HCT116 (cell line): ENCODE measurements around the gene TAF1. TPM values are rescaled to one million over a fixed set of nuclear protein-coding genes. Genes with fewer than 3 reads are reported as not detected.

Experiments used
- ATAC-seq: fragments of 200-7000 bp; cut with Tn5 transposase; 2 replicates; pipeline ENCODE4 v1.9.1; 2020; ENCODE audit warnings: mild to moderate bottlenecking, moderate library complexity
- BruUV-seq: library from RNA; stranded (reverse); fragments of 400-500 nt; replicated peaks from 2 replicates; lab custom pipeline; 2021; lab: Mats Ljungman, UMichigan
- CTCF ChIA-PET: fragments of 300-600 bp; sonication (Branson Sonifier 250); formaldehyde crosslinking; loops from one replicate; lab custom pipeline; 2021; ENCODE audit warnings: antibody characterized with exemption; lab: Charles Lee
- POLR2A ChIA-PET: fragments of 300-600, 350-600 bp; sonication (Branson Sonifier 250); formaldehyde crosslinking; loops from one replicate; lab custom pipeline; 2021; ENCODE audit warnings: antibody characterized with exemption; lab: Charles Lee
- RAD21 ChIA-PET, 2 experiments: fragments of 300-600 bp; sonication (Branson Sonifier 250); formaldehyde crosslinking; loops; one replicate each; lab custom pipeline; 2023; ENCODE audit warnings: low total read pairs in 2 of 2; ENCODE audit not compliant: uncharacterized antibody in 2 of 2, unreplicated experiment in 2 of 2, low non-redundant PET in 1 of 2; lab: Charles Lee
- DNase-seq: peaks from one replicate; pipeline ENCODE4 v3.0.0-alpha.2; 2010; ENCODE audit warnings: low read depth, low spot score
- H2AFZ ChIP-seq: fragments of 200-600 bp; shearing (Covaris generic), sonication (generic); 2 replicates; pipeline ENCODE4 v1.6.1; 2017; ENCODE audit warnings: low read depth, mixed run types, mixed read lengths, antibody characterized with exemption, low read length; ENCODE audit not compliant: poor library complexity, severe bottlenecking
- H3K27ac ChIP-seq: 2 replicates; pipeline ENCODE4 v1.5.1; 2012; ENCODE audit warnings: low read depth, low read length
- H3K27me3 ChIP-seq: fragments of 200-600 bp; sonication (generic); 2 replicates; pipeline ENCODE4 v1.6.1; 2016; ENCODE audit warnings: mixed run types, low read length, mixed read lengths; ENCODE audit not compliant: insufficient read depth
- H3K36me3 ChIP-seq, 2 experiments: fragments of 200-500 bp in 1 of 2; fragments of 200-600 bp in 1 of 2; sonication (Bioruptor generic) in 1 of 2; sonication (generic) in 1 of 2; 2 replicates each; pipeline versions ENCODE4 v1.5.1 to v1.6.1; 2014 to 2016; ENCODE audit warnings: low read length in 2 of 2, inconsistent platforms in 1 of 2, mixed read lengths in 1 of 2, mixed run types in 1 of 2; ENCODE audit not compliant: insufficient read depth in 2 of 2, control insufficient read depth in 1 of 2
- H3K4me1 ChIP-seq, 2 experiments: fragments of 200-600 bp in 1 of 2; sonication (generic) in 1 of 2; 2 replicates each; pipeline versions ENCODE4 v1.5.1 to v1.6.1; 2012 to 2017; ENCODE audit warnings: low read length in 2 of 2, inconsistent platforms in 1 of 2, mild to moderate bottlenecking in 1 of 2, mixed read lengths in 1 of 2, mixed run types in 1 of 2, moderate library complexity in 1 of 2; ENCODE audit not compliant: insufficient read depth in 2 of 2, control insufficient read depth in 1 of 2
- H3K4me2 ChIP-seq: fragments of 200-600 bp; sonication (generic); 2 replicates; pipeline ENCODE4 v1.6.1; 2017; ENCODE audit warnings: mixed run types, low read length, mixed read lengths
- H3K4me3 ChIP-seq, 2 experiments: fragments of 200-600 bp in 1 of 2; sonication (generic) in 1 of 2; replicated peaks in 1 of 2; 2 replicates each; pipeline ENCODE4 v1.5.1; 2011 to 2016; ENCODE audit warnings: low read length in 2 of 2, control low read depth in 1 of 2, low read depth in 1 of 2, mild to moderate bottlenecking in 1 of 2, mixed read lengths in 1 of 2, mixed run types in 1 of 2
- H3K79me2 ChIP-seq: fragments of 200-600 bp; sonication (generic); 2 replicates; pipeline ENCODE4 v1.6.1; 2017; ENCODE audit warnings: mild to moderate bottlenecking, mixed run types, low read length, moderate library complexity, mixed read lengths; ENCODE audit not compliant: insufficient read depth
- H3K9ac ChIP-seq: fragments of 200-600 bp; sonication (generic); 2 replicates; pipeline ENCODE4 v1.6.1; 2016; ENCODE audit warnings: low read length, mixed read lengths
- H3K9me2 ChIP-seq: fragments of 200-600 bp; sonication (generic), shearing (Covaris generic); 2 replicates; pipeline ENCODE4 v1.6.1; 2017; ENCODE audit warnings: mixed run types, mild to moderate bottlenecking, moderate library complexity; ENCODE audit not compliant: insufficient read depth
- H3K9me3 ChIP-seq, 2 experiments: fragments of 200-500 bp in 1 of 2; fragments of 200-600 bp in 1 of 2; sonication (Bioruptor generic) in 1 of 2; sonication (generic) in 1 of 2; 2 replicates each; pipeline ENCODE4 v1.6.1; 2014 to 2017; ENCODE audit warnings: low read length in 2 of 2, mixed read lengths in 2 of 2, inconsistent platforms in 1 of 2, low read depth in 1 of 2, mild to moderate bottlenecking in 1 of 2, mixed run types in 1 of 2, moderate library complexity in 1 of 2; ENCODE audit not compliant: control insufficient read depth in 1 of 2, insufficient read depth in 1 of 2
- H4K20me1 ChIP-seq: fragments of 200-600 bp; sonication (generic), shearing (Covaris generic); 2 replicates; pipeline ENCODE4 v1.6.1; 2017; ENCODE audit warnings: mixed run types, mild to moderate bottlenecking, moderate library complexity; ENCODE audit not compliant: insufficient read depth
- CEBPB ChIP-seq: IDR thresholded peaks from 2 replicates; pipeline ENCODE4 v1.6.1; 2012; ENCODE audit warnings: low read depth
- CTCF ChIP-seq, 3 experiments: fragments of 200-600 bp in 1 of 3; sonication (generic) in 1 of 3; IDR thresholded peaks in 2 of 3; conservative IDR thresholded peaks in 1 of 3; 2 replicates each; pipeline ENCODE4 v1.5.1; 2012 to 2017; ENCODE audit warnings: low read depth in 2 of 3, low read length in 2 of 3, antibody characterized with exemption in 1 of 3, borderline replicate concordance in 1 of 3, control low read depth in 1 of 3, mild to moderate bottlenecking in 1 of 3, mixed read lengths in 1 of 3, mixed run types in 1 of 3, moderate library complexity in 1 of 3; ENCODE audit not compliant: insufficient read depth in 1 of 3
- ELF1 ChIP-seq: IDR thresholded peaks from 2 replicates; pipeline ENCODE4 v1.6.1; 2012; ENCODE audit warnings: low read depth, borderline replicate concordance
- EZH2 ChIP-seq: fragments of 200-600 bp; sonication (generic); IDR thresholded peaks from 2 replicates; pipeline ENCODE4 v1.6.1; 2017; ENCODE audit warnings: antibody characterized with exemption, mixed run types
- EZH2phosphoT487 ChIP-seq: fragments of 200-600 bp; IDR thresholded peaks from 2 replicates; pipeline ENCODE4 v1.6.1; 2018; ENCODE audit warnings: antibody characterized with exemption, borderline replicate concordance
- FOSL1 ChIP-seq: IDR thresholded peaks from 2 replicates; pipeline ENCODE4 v1.6.1; 2012; ENCODE audit warnings: low read depth
- JUND ChIP-seq: IDR thresholded peaks from 2 replicates; pipeline ENCODE4 v1.6.1; 2012
- POLR2A ChIP-seq: IDR thresholded peaks from 2 replicates; pipeline ENCODE4 v1.7.0; 2011; ENCODE audit warnings: borderline replicate concordance; ENCODE audit not compliant: insufficient read depth, insufficient read length; ENCODE audit errors: extremely low read depth
- POLR2AphosphoS5 ChIP-seq: IDR thresholded peaks from 2 replicates; pipeline ENCODE4 v1.6.1; 2011; ENCODE audit warnings: mild to moderate bottlenecking, low read depth, low read length, moderate library complexity
- RAD21 ChIP-seq: IDR thresholded peaks from 2 replicates; pipeline ENCODE4 v1.6.1; 2012; ENCODE audit warnings: low read depth, mild to moderate bottlenecking
- SIN3A ChIP-seq: IDR thresholded peaks from 2 replicates; pipeline ENCODE4 v1.6.1; 2012; ENCODE audit warnings: low read depth
- SP1 ChIP-seq: IDR thresholded peaks from 2 replicates; pipeline ENCODE4 v1.6.1; 2012; ENCODE audit warnings: low read depth
- SRF ChIP-seq: IDR thresholded peaks from 2 replicates; pipeline ENCODE4 v1.6.1; 2012; ENCODE audit warnings: low read depth
- YY1 ChIP-seq: IDR thresholded peaks from 2 replicates; pipeline ENCODE4 v1.6.1; 2011; ENCODE audit warnings: low read length, low read depth, moderate library complexity, mild to moderate bottlenecking; ENCODE audit not compliant: insufficient replicate concordance; ENCODE audit errors: extremely low read depth
- ZBTB33 ChIP-seq: IDR thresholded peaks from 2 replicates; pipeline ENCODE4 v1.6.1; 2011; ENCODE audit warnings: mild to moderate bottlenecking, low read length, moderate library complexity; ENCODE audit not compliant: insufficient replicate concordance; ENCODE audit errors: extremely low read depth
- ZFX ChIP-seq: fragments of 450-650 bp; IDR thresholded peaks from 2 replicates; pipeline ENCODE4 v1.6.1; 2017
- ZNF274 ChIP-seq: fragments of 200-500 bp; sonication (Bioruptor generic); IDR thresholded peaks from 2 replicates; pipeline ENCODE4 v1.6.1; 2014; ENCODE audit warnings: mild to moderate bottlenecking, low read depth, low read length, inconsistent platforms
- intact Hi-C: fragments of 100-400 bp; cut with micrococcal nuclease; formaldehyde crosslinking; loops from 2 replicates; pipeline ENCODE4 v1.10.0; 2022
- total RNA-seq: library from RNA; stranded (reverse); gene quantifications from one replicate; pipeline ENCODE4 v1.2.1, GENCODE V29; 2021; ENCODE audit not compliant: unreplicated experiment
- TF ChIP-seq, protein P1 (sequence below): IDR thresholded peaks from 2 replicates; pipeline ENCODE4 v1.6.1; 2012; ENCODE audit warnings: low read depth
- TF ChIP-seq, protein P2 (sequence below): IDR thresholded peaks from 2 replicates; pipeline ENCODE4 v1.6.1; 2012

TAF1 gene
- total RNA-seq, 1 experiment from 2014 or later: 27.7 TPM

GRCh38 chrX:71510161-71510560 is 144.0 kb downstream of the TAF1 start:
- no peaks in the 10 kb centered on the region for H3K36me3 ChIP-seq
- no TSS peak for BruUV-seq
- H3K79me2 ChIP-seq: no peaks in the 10 kb centered on the region
- intact Hi-C loops: no loop called here
- H3K4me3 ChIP-seq: no peak overlapping the region
- no peaks in the 10 kb centered on the region for H3K27me3 ChIP-seq
- ATAC-seq (no peak), DNase-seq (no peak)
- ChIA-PET POLR2A (interaction anchor here (0.7 kb wide), 1 partner anchor 22 kb away, joined by 4 read pairs; the partner anchor contains the start of gene OGT), RAD21 (no interaction called here), CTCF (no interaction called here)
- H2AFZ ChIP-seq: no peak overlapping the region
- TF ChIP-seq ZNF274: no peak
- TF ChIP-seq POLR2A: no peak
- TF ChIP-seq, protein P1, sequence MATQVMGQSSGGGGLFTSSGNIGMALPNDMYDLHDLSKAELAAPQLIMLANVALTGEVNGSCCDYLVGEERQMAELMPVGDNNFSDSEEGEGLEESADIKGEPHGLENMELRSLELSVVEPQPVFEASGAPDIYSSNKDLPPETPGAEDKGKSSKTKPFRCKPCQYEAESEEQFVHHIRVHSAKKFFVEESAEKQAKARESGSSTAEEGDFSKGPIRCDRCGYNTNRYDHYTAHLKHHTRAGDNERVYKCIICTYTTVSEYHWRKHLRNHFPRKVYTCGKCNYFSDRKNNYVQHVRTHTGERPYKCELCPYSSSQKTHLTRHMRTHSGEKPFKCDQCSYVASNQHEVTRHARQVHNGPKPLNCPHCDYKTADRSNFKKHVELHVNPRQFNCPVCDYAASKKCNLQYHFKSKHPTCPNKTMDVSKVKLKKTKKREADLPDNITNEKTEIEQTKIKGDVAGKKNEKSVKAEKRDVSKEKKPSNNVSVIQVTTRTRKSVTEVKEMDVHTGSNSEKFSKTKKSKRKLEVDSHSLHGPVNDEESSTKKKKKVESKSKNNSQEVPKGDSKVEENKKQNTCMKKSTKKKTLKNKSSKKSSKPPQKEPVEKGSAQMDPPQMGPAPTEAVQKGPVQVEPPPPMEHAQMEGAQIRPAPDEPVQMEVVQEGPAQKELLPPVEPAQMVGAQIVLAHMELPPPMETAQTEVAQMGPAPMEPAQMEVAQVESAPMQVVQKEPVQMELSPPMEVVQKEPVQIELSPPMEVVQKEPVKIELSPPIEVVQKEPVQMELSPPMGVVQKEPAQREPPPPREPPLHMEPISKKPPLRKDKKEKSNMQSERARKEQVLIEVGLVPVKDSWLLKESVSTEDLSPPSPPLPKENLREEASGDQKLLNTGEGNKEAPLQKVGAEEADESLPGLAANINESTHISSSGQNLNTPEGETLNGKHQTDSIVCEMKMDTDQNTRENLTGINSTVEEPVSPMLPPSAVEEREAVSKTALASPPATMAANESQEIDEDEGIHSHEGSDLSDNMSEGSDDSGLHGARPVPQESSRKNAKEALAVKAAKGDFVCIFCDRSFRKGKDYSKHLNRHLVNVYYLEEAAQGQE: no peak
- TF ChIP-seq POLR2AphosphoS5: no peak
- TF ChIP-seq EZH2phosphoT487: no peak
- TF ChIP-seq SP1: no peak
- no peak for TF ChIP-seq FOSL1
- no peak for TF ChIP-seq RAD21
- TF ChIP-seq, protein P2, sequence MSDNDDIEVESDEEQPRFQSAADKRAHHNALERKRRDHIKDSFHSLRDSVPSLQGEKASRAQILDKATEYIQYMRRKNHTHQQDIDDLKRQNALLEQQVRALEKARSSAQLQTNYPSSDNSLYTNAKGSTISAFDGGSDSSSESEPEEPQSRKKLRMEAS: no peak
- no peak for TF ChIP-seq JUND
- no peak for TF ChIP-seq ZBTB33
- TF ChIP-seq ELF1: no peak
- TF ChIP-seq SIN3A: no peak
- no peak for TF ChIP-seq CTCF (IDR thresholded peaks at IDR 0.05 in 2 of 3, conservative IDR thresholded peaks at IDR 0.05 in 1 of 3; ENCODE audit: borderline replicate concordance in 1 of 3, insufficient read depth in 1 of 3, low read depth in 2 of 3, low read length in 2 of 3)
- no peak for TF ChIP-seq YY1
- TF ChIP-seq SRF: no peak
- TF ChIP-seq ZFX: no peak
- TF ChIP-seq EZH2: no peak
- TF ChIP-seq CEBPB: no peak
- no peaks in the 10 kb centered on the region for H4K20me1 ChIP-seq
- H3K9me3 ChIP-seq: no peaks in the 10 kb centered on the region
- H3K4me1 ChIP-seq: no peaks in the 10 kb centered on the region
- H3K9ac ChIP-seq: no peak overlapping the region
- H3K27ac ChIP-seq: no peak overlapping the region
- no peak overlapping the region for H3K4me2 ChIP-seq
- no peaks in the 10 kb centered on the region for H3K9me2 ChIP-seq
